ENCODE data around the gene FKBP15.
"Not testable (repeated sequence)": the region's sequence is repeated elsewhere in the genome, so short reads cannot be mapped to it uniquely, and the experiment has no call there.

FKBP15 gene

DNA sequence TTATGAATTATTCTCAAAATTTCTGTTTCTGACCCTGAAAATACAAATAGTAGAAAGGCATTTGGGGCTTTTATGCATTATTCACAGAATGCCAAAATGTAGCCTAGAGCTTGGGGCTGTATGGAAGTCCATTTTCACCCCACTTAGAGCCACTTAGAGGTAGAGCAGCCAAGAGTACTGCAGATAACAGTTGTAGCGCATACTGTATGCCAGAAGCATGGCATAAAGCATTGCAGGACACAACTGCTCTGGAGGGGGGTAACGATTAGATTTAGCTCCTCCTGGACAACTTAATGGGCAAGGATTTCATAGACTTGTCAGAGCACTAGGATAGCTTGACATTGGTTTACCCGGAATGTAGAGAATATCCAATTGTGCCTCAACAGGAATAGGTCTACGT is 15.9 kb upstream of the FKBP15 start:
- FAIRE-seq (no peak), DNase-seq (ENCODE audit: insufficient read length, low spot score) (no peak)
- TF ChIP-seq, protein P1, sequence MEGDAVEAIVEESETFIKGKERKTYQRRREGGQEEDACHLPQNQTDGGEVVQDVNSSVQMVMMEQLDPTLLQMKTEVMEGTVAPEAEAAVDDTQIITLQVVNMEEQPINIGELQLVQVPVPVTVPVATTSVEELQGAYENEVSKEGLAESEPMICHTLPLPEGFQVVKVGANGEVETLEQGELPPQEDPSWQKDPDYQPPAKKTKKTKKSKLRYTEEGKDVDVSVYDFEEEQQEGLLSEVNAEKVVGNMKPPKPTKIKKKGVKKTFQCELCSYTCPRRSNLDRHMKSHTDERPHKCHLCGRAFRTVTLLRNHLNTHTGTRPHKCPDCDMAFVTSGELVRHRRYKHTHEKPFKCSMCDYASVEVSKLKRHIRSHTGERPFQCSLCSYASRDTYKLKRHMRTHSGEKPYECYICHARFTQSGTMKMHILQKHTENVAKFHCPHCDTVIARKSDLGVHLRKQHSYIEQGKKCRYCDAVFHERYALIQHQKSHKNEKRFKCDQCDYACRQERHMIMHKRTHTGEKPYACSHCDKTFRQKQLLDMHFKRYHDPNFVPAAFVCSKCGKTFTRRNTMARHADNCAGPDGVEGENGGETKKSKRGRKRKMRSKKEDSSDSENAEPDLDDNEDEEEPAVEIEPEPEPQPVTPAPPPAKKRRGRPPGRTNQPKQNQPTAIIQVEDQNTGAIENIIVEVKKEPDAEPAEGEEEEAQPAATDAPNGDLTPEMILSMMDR (IDR thresholded peaks at IDR 0.05; ENCODE audit: insufficient read depth, missing control alignments) = no peak

DNA sequence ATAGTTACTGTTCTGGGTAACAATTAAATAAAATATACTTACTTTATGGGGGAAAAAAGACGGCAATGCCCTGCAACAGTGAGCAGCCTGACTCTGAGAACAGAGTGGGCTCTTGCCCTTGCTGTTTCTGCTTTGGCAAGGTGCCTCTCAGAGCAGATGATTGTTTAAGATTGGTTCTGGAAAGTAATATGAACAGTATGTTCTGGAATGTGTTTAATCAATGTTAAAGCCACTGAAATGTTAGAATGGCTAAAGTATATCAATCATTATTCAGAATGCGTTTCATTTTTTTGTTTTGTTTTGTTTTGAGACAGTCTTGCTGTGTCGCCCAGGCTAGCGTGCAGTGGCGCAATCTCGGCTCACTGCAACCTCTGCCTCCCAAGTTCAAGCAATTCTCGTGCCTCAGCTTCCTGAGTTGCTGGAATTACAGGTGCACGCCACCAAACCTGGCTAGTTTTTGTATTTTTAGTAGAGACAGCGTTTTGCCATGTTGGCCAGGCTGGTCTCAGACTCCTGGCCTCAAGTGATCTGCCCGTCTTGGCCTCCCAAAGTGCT is 14.7 kb upstream of the FKBP15 start:
- not testable (repeated sequence) for DNase-seq (ENCODE audit: insufficient read length, low spot score); FAIRE-seq

DNA sequence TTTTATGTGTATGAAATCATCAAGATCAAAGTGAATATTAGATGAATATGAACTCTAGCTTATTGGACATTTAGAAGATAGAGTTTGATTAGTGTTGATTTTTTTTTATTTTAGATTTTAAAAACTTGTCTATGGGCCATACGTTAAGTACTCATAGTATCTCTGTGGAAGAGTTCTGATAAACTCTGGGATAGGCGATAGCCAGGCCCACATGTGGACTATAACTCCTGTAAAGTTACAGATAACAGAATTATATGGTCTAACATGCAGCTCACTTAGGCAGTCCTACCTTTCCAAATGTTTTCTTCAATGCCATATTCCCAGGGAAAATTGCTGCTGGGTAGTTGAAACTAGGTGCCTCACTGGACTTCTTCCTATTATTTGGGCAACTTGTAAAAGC is 10.6 kb upstream of the FKBP15 start:
- TF ChIP-seq, protein P1 (IDR thresholded peaks at IDR 0.05; ENCODE audit: insufficient read depth, missing control alignments) = no peak
- no peak for FAIRE-seq
- DNase-seq (ENCODE audit: insufficient read length, low spot score) = no peak

DNA sequence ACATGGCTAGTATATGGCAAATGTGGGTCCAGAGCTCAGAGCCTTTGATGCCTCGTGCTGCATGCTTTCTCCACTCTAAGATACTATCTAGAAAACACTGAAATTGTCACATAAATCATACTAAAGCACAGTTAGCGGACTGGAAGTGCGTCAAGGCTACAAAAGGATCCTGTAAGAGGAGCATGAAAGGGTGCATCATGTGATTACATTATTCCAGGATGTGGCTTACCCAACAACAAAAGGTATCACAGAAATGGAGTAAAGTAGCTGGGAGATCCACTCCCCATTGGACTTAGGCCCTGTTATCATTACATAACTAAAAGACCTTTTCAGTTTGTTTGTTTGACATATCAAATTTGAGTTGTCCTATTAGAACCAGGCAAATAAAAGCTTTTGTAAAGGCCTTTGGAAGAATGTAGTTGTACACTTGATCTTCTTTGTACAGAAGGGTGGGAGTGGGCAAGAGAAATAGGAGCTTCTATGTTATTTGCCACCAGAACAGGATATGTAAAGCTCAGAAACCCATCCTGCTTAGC is 7.1 kb upstream of the FKBP15 start:
- no peak for DNase-seq (ENCODE audit: insufficient read length, low spot score)
- TF ChIP-seq, protein P1 (IDR thresholded peaks at IDR 0.05; ENCODE audit: insufficient read depth, missing control alignments) = no peak

DNA sequence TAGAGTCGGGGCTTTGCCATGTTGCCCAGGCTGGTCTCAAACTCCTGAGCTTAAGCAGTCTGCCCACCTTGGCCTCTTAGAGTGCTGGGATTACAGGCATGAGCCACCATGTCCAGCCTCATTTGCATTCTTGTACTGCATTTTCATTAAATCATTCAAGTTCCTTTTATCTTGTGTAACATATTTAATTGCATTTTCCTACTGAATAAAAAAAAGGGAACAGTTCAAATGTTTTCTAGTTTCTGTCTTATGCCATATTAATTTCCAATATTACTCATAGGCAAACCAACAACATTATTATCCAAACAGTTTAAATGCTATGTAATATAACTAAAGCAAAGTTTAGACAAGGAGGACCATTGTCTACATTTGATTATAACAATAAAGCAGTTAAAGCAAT is 6.4 kb upstream of the FKBP15 start:
- FAIRE-seq (no peak), DNase-seq (ENCODE audit: insufficient read length, low spot score) (no peak)
- TF ChIP-seq, protein P1 (IDR thresholded peaks at IDR 0.05; ENCODE audit: insufficient read depth, missing control alignments) = no peak

More for the DNA sequence above, 7.1 kb upstream of the FKBP15 start:
- FAIRE-seq = no peak

DNA sequence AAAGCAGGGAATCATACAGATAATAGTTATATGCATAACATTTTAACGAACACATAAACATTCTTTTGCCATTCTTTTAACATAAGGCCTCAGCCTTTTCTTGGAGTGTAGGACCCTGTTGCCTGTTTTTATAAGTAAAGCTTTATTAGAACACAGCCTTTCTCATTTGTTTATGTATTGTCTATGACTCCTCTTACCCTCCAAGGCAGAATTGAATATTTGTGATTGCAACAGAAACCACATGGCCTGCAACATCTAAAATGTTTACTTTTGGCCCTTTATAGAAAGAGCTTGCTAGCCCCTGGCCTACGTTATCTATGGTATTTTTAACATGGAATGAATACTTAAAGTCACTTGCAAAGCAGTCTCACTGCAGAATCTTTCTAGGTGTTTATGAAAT is 2.9 kb upstream of the FKBP15 start:
- TF ChIP-seq, protein P1 (IDR thresholded peaks at IDR 0.05; ENCODE audit: insufficient read depth, missing control alignments) = no peak
- FAIRE-seq = no peak
- DNase-seq (ENCODE audit: insufficient read length, low spot score) = no peak

DNA sequence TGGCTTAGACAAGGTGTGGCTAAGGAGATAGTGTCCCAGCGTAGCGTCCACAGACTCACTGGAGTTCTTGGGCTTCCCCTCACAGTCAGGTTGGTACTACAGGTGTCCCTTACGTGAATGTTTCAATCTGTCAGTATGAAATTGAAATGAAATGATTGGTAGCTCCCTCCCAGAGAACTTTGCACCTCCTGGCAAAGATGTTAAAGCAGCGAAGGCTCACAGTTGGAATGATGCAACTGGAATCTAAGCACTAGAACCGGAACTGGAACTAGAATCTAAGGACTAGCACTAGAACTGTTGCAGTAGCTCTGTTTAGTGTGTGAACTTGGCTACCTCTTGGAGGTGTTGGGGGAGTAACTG is 1.4 kb upstream of the FKBP15 start:
- FAIRE-seq (no peak), DNase-seq (ENCODE audit: insufficient read length, low spot score) (no peak)
- TF ChIP-seq, protein P1 (IDR thresholded peaks at IDR 0.05; ENCODE audit: insufficient read depth, missing control alignments) = no peak

Measured in D721Med (cell line).